ENCODE data around the gene LCN12.

- TF ChIP-seq REST (IDR thresholded peaks at IDR 0.05; ENCODE audit: borderline replicate concordance) = no peak
- no peak for TF ChIP-seq CTCF (IDR thresholded peaks at IDR 0.05; ENCODE audit: poor library complexity, severe bottlenecking)
- TF ChIP-seq EZH2 (IDR thresholded peaks at IDR 0.05; ENCODE audit: borderline replicate concordance, insufficient read depth, low read length, poor library complexity, severe bottlenecking) = no peak
- no peak for TF ChIP-seq MXI1 (conservative IDR thresholded peaks at IDR 0.05; ENCODE audit: poor library complexity, severe bottlenecking)
- TF ChIP-seq POLR2AphosphoS5 (IDR thresholded peaks at IDR 0.05) = no peak
- no peak for TF ChIP-seq EP300 (conservative IDR thresholded peaks at IDR 0.05; ENCODE audit: poor library complexity, severe bottlenecking)
- TF ChIP-seq TAF1 (IDR thresholded peaks at IDR 0.05; ENCODE audit: low read depth) = no peak
- no peak for TF ChIP-seq SMC3 (conservative IDR thresholded peaks at IDR 0.05; ENCODE audit: poor library complexity)
- no peak for TF ChIP-seq RAD21 (conservative IDR thresholded peaks at IDR 0.05)
These were observed 14.7 kb upstream of the LCN12 start for GRCh38 chr9:136937186-136938001.

Measured in neural cell (in vitro differentiated cells).